Measurements from ENCODE around the gene CREB3L1.

CREB3L1 gene

GRCh38 chr11:46337626-46338345 is 60.3 kb downstream of the CREB3L1 start:
- TF ChIP-seq TCF12 (IDR thresholded peaks at IDR 0.05; ENCODE audit: low read depth) (no peak), NFIC (IDR thresholded peaks at IDR 0.05) (no peak), CEBPB (IDR thresholded peaks at IDR 0.05) (no peak), TAF1 (IDR thresholded peaks at IDR 0.05; ENCODE audit: low read depth) (no peak), ZBTB7A (IDR thresholded peaks at IDR 0.05; ENCODE audit: low read depth) (no peak), MAX (IDR thresholded peaks at IDR 0.05) (no peak), CREB1 (IDR thresholded peaks at IDR 0.05; ENCODE audit: low read depth) (no peak), YY1 (IDR thresholded peaks at IDR 0.05; ENCODE audit: low read depth) (no peak), FOXM1 (IDR thresholded peaks at IDR 0.05; ENCODE audit: borderline replicate concordance, low read depth) (no peak), EP300 (IDR thresholded peaks at IDR 0.05; ENCODE audit: borderline replicate concordance) (no peak), EGR1 (IDR thresholded peaks at IDR 0.05) (no peak), USF1 (IDR thresholded peaks at IDR 0.05) (no peak), TEAD4 (IDR thresholded peaks at IDR 0.05) (no peak), RAD21 (IDR thresholded peaks at IDR 0.05; ENCODE audit: low read depth) (no peak)
- TF ChIP-seq, protein P1, sequence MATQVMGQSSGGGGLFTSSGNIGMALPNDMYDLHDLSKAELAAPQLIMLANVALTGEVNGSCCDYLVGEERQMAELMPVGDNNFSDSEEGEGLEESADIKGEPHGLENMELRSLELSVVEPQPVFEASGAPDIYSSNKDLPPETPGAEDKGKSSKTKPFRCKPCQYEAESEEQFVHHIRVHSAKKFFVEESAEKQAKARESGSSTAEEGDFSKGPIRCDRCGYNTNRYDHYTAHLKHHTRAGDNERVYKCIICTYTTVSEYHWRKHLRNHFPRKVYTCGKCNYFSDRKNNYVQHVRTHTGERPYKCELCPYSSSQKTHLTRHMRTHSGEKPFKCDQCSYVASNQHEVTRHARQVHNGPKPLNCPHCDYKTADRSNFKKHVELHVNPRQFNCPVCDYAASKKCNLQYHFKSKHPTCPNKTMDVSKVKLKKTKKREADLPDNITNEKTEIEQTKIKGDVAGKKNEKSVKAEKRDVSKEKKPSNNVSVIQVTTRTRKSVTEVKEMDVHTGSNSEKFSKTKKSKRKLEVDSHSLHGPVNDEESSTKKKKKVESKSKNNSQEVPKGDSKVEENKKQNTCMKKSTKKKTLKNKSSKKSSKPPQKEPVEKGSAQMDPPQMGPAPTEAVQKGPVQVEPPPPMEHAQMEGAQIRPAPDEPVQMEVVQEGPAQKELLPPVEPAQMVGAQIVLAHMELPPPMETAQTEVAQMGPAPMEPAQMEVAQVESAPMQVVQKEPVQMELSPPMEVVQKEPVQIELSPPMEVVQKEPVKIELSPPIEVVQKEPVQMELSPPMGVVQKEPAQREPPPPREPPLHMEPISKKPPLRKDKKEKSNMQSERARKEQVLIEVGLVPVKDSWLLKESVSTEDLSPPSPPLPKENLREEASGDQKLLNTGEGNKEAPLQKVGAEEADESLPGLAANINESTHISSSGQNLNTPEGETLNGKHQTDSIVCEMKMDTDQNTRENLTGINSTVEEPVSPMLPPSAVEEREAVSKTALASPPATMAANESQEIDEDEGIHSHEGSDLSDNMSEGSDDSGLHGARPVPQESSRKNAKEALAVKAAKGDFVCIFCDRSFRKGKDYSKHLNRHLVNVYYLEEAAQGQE (IDR thresholded peaks at IDR 0.05; ENCODE audit: low read depth), result no peak

DNA sequence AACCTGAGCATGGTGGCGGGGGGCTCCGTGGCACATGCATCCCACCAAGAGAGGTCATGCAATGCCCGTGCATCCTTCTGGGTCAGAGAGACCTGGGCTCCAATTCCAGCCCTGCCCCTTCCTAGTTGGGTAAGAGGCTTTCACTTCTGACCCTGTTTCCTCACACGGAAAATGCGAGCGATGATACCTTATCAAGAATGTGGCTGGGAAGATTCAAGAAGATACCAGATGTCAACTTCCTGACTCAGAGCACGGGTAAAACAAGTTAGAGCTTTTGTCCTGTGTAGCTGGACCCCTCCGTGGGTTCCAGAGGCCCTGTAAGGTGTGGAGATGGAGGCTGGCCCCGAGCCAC is 61.1 kb downstream of the CREB3L1 start:
- TF ChIP-seq NFIC (IDR thresholded peaks at IDR 0.05) (no peak), EGR1 (IDR thresholded peaks at IDR 0.05) (no peak), ZBTB7A (IDR thresholded peaks at IDR 0.05; ENCODE audit: low read depth) (no peak), MAX (IDR thresholded peaks at IDR 0.05) (no peak), TCF12 (IDR thresholded peaks at IDR 0.05; ENCODE audit: low read depth) (no peak), CREB1 (IDR thresholded peaks at IDR 0.05; ENCODE audit: low read depth) (no peak), FOXM1 (IDR thresholded peaks at IDR 0.05; ENCODE audit: borderline replicate concordance, low read depth) (no peak), CEBPB (IDR thresholded peaks at IDR 0.05) (no peak), YY1 (IDR thresholded peaks at IDR 0.05; ENCODE audit: low read depth) (no peak), TAF1 (IDR thresholded peaks at IDR 0.05; ENCODE audit: low read depth) (no peak), TEAD4 (IDR thresholded peaks at IDR 0.05) (no peak)
- TF ChIP-seq, protein P1 (IDR thresholded peaks at IDR 0.05; ENCODE audit: low read depth), result no peak

DNA sequence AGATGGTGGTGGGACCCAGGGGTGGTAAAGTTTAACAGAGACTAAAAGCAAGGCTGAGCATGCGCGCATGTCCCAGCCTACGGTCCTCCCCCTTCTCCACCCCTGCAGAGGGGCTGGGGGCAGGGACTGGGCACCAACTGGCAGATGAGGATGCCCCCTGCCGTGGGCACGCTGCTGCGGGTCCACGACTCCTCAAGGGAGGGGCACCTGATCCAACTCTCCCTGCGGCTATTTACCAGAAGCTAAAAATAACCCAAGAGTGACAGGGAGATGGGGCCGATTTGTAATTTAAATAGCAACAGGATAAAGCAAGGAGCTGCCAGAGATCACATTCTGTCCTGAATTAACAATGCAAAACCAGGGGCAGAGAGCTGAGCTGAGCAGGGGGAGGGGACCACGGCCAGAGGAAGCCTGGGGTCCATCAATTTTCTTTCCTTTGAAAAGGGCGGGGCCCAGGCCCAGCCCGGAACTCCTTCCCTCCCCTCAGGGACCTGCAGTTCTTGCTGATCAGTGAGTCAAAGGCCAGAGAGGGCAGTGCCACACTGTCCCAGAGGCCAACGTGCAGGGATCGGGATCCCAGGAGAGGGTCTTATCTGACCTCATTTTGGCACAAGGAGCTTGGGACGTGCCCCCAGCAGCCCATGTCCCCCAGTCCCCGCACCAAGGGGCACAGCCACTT is 61.7 kb downstream of the CREB3L1 start:
- TF ChIP-seq CREB1 (IDR thresholded peaks at IDR 0.05; ENCODE audit: low read depth) (no peak), MAX (IDR thresholded peaks at IDR 0.05) (no peak), CEBPB (IDR thresholded peaks at IDR 0.05) (no peak), TCF12 (IDR thresholded peaks at IDR 0.05; ENCODE audit: low read depth) (no peak), YY1 (IDR thresholded peaks at IDR 0.05; ENCODE audit: low read depth) (no peak), EGR1 (IDR thresholded peaks at IDR 0.05) (no peak), ZBTB7A (IDR thresholded peaks at IDR 0.05; ENCODE audit: low read depth) (no peak), TAF1 (IDR thresholded peaks at IDR 0.05; ENCODE audit: low read depth) (no peak), TEAD4 (IDR thresholded peaks at IDR 0.05) (no peak)
- TF ChIP-seq, protein P1 (IDR thresholded peaks at IDR 0.05; ENCODE audit: low read depth), result no peak

DNA sequence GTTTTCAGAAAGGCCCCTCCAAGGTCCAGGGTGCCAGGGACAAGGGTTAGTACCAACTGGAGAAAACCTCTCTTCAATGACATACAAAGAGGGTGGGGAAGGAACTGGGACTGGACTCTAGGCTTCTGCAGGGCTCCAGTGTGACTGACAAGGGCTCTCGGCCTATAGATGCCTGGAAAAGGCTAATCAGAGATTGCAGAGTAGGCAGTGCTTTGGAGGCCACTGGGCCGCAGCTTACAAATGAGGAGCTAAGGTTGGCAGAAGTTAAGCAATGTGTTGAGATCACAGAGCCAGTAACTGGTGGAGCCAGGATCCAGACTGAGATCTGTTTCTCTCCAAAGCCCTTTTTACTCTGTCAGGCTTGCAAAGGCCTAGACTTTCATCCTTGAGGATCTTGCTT is 62.4 kb downstream of the CREB3L1 start:
- TF ChIP-seq TEAD4 (IDR thresholded peaks at IDR 0.05), result no peak
- no peak for TF ChIP-seq EP300 (IDR thresholded peaks at IDR 0.05; ENCODE audit: borderline replicate concordance)
- no peak for TF ChIP-seq USF1 (IDR thresholded peaks at IDR 0.05)
- no peak for TF ChIP-seq CREB1 (IDR thresholded peaks at IDR 0.05; ENCODE audit: low read depth)
- TF ChIP-seq CEBPB (IDR thresholded peaks at IDR 0.05), result no peak
- TF ChIP-seq NFIC (IDR thresholded peaks at IDR 0.05), result no peak
- TF ChIP-seq TAF1 (IDR thresholded peaks at IDR 0.05; ENCODE audit: low read depth), result no peak
- TF ChIP-seq, protein P1 (IDR thresholded peaks at IDR 0.05; ENCODE audit: low read depth), result no peak
- TF ChIP-seq EGR1 (IDR thresholded peaks at IDR 0.05), result no peak
- no peak for TF ChIP-seq TCF12 (IDR thresholded peaks at IDR 0.05; ENCODE audit: low read depth)
- no peak for TF ChIP-seq ZBTB7A (IDR thresholded peaks at IDR 0.05; ENCODE audit: low read depth)
- TF ChIP-seq FOXM1 (IDR thresholded peaks at IDR 0.05; ENCODE audit: borderline replicate concordance, low read depth), result no peak
